NCI-H526 treated with DMSO at 0.1 percent for 48 hours (cell line): ENCODE data around the gene LAPTM5.

Source experiments
- DNase-seq: peaks from one replicate; lab custom pipeline; 2025; lab: John Stamatoyannopoulos, UW

Gene LAPTM5

GRCh38 chr1:30714536-30715090 lies 43.0 kb downstream of the LAPTM5 start:
- DNase-seq = no peak

GRCh38 chr1:30714025-30714424 lies 43.5 kb downstream of the LAPTM5 start:
- no peak for DNase-seq

GRCh38 chr1:30713311-30713710 lies 44.3 kb downstream of the LAPTM5 start:
- no peak for DNase-seq

- DNase-seq = no peak
Observed at GRCh38 chr1:30712583-30712982, 45.0 kb downstream of the LAPTM5 start.

GRCh38 chr1:30710407-30710806 lies 47.2 kb downstream of the LAPTM5 start:
- DNase-seq = no peak

GRCh38 chr1:30708361-30708728 lies 49.2 kb downstream of the LAPTM5 start:
- DNase-seq = no peak

GRCh38 chr1:30707412-30708360 lies 49.9 kb downstream of the LAPTM5 start:
- DNase-seq = peak; percentile 35

- DNase-seq = no peak
Observed at GRCh38 chr1:30706528-30706927, 51.0 kb downstream of the LAPTM5 start.

- no peak for DNase-seq
Observed at GRCh38 chr1:30705698-30706097, 51.9 kb downstream of the LAPTM5 start.

GRCh38 chr1:30704765-30705509 lies 52.6 kb downstream of the LAPTM5 start:
- DNase-seq = no peak

- DNase-seq = no peak
Observed at GRCh38 chr1:30704271-30704670, 53.3 kb downstream of the LAPTM5 start.

- DNase-seq = no peak
Observed at GRCh38 chr1:30702823-30703222, 54.8 kb downstream of the LAPTM5 start.

GRCh38 chr1:30701258-30701633 lies 56.3 kb downstream of the LAPTM5 start:
- no peak for DNase-seq

- DNase-seq = no peak
Observed at GRCh38 chr1:30700528-30701257, 56.9 kb downstream of the LAPTM5 start.

GRCh38 chr1:30699762-30700161 lies 57.8 kb downstream of the LAPTM5 start:
- no peak for DNase-seq

- DNase-seq = no peak
Observed at GRCh38 chr1:30698401-30698981, 59.1 kb downstream of the LAPTM5 start.

- no peak for DNase-seq
Observed at GRCh38 chr1:30697571-30698376, 59.8 kb downstream of the LAPTM5 start.

GRCh38 chr1:30696831-30697230 lies 60.7 kb downstream of the LAPTM5 start:
- no peak for DNase-seq

- DNase-seq = no peak
Observed at GRCh38 chr1:30695439-30695841, 62.1 kb downstream of the LAPTM5 start.

GRCh38 chr1:30694280-30695175 lies 63.0 kb downstream of the LAPTM5 start:
- peak; percentile 78 for DNase-seq
